ENCODE results near the gene RAB3C.

Gene RAB3C

GRCh38 chr5:58834242-58835225, 251.7 kb downstream of the RAB3C start:
- DNase-seq (ENCODE audit: low read depth) = no peak

- no peak for DNase-seq (ENCODE audit: low read depth)
Measured at GRCh38 chr5:58836351-58836750, 253.5 kb downstream of the RAB3C start.

GRCh38 chr5:58838729-58839128, 255.9 kb downstream of the RAB3C start:
- DNase-seq (ENCODE audit: low read depth) = no peak

- no peak for DNase-seq (ENCODE audit: low read depth)
Measured at GRCh38 chr5:58842852-58843251, 260.0 kb downstream of the RAB3C start.

GRCh38 chr5:58844395-58844794, 261.5 kb downstream of the RAB3C start:
- DNase-seq (ENCODE audit: low read depth) = no peak

DNA sequence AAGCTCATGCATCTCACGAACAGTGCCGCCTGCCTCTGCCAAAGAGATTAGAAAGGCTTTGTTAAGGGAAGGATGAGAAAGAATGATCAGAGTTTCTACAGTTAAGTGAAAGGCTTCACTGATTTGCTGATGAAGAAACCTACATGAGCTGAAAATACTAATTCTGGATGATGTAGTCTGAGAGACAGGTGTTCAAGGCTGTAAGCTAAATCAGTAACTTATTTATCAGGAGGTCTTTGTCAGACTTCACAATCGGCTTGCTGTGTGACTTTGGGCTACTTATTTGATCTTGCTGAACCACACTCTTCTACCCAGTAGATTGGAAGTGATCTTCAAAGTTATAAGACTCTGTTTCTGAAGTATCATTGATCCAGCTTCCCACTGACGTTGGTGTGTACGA, 264.2 kb downstream of the RAB3C start:
- no peak for DNase-seq (ENCODE audit: low read depth)

GRCh38 chr5:58849223-58849622, 266.3 kb downstream of the RAB3C start:
- DNase-seq (ENCODE audit: low read depth) = no peak

DNA sequence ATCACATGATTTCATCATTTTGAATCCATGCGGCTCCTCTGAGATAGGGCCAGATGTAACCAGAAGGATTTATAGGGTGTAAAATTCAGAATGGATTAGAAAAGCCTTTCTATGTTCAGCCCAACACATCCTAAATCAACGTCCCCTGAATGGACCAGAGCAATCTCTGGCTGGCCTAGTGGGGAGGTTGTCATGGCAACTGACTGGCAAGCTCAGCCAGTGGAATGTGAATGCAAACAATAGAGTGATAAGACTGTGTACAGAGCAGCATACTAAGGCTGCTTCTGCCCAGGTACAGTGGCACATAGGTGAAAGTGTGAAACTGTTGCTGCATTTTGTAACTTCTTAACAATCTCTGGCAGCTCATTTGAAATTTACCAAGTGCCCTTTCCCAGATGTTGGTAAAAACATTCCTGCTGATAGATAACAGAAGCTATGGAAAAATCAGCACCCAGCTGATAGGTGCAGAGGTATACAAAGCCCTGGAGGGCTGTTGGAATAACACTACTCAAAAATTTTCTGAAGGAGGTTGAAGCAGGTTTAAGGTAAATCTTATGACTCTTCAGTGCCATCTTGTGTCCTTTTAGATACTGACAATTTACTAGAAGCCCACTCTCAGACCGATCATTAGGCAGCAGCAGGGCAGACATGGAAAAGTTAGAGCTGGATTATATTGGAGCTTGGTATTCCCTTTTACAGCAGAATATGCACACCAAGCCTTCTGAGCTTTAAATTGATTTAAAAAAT, 267.2 kb downstream of the RAB3C start:
- DNase-seq (ENCODE audit: low read depth) = peak; percentile 30

- no peak for DNase-seq (ENCODE audit: low read depth)
Measured at GRCh38 chr5:58851153-58851552, 268.3 kb downstream of the RAB3C start.

DNA sequence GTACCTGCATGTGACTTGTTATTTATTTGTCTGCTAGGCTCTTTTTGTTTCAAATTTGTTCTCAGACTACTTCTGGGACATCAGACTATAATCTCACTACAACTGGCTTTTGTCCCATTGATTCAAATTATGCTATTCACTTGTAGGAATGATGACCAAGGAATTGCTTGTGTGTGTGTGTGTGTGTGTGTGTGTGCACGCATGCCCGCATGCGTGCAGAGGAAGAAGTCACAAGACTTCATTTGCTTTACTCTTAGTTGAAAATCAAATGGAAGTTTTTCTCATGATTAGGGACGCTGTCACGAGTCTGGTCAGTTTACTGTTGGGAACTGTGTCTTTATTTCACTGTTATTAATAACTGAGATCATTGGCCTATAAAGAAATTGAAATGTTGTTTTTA, 268.7 kb downstream of the RAB3C start:
- no peak for DNase-seq (ENCODE audit: low read depth)

- no peak for DNase-seq (ENCODE audit: low read depth)
Measured at GRCh38 chr5:58852566-58852965, 269.7 kb downstream of the RAB3C start.

GRCh38 chr5:58854441-58854840, 271.6 kb downstream of the RAB3C start:
- no peak for DNase-seq (ENCODE audit: low read depth)

DNA sequence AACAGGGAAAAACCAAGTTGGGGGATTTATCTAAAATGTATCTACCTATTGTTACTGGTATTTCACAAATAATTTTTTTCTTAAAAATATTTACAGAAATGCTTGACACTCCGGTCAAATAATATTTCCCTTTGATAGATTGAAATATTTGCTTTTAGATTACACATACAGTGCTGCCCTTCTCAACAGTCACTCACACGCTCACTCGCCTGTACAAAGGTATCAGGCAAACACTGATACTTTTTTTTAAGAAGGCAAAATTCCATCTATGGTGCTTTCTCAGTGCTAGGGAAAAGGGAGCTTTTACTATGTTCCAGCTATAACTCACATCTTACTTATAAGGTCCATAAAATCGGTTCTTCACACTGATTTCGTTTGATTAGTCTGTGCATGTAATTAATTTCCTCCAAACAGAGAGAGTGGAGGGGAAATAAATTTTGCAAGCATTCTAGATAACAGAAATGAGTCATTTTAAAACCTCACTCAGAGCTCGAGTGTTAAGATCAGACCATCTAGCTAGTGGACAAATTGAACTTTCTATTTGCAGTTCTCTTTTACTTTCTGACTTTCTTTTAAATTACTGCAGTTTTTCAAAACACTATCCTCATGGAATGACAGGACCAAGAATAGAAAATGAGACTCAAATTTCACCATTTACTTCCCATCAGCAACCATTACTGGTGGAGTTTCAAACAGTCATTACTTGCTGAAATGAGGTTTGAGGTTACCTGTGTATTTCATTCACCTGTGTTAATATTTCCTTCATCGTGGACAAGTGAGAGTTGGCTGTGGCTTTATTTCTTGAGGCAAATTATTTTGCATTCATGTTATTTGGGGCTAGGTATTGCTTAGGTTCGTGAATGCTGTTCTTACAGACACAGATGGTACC, 273.2 kb downstream of the RAB3C start:
- DNase-seq (ENCODE audit: low read depth) = no peak

- no peak for DNase-seq (ENCODE audit: low read depth)
Measured at GRCh38 chr5:58857609-58858008, 274.7 kb downstream of the RAB3C start.

GRCh38 chr5:58860680-58861079, 277.8 kb downstream of the RAB3C start:
- no peak for DNase-seq (ENCODE audit: low read depth)

DNA sequence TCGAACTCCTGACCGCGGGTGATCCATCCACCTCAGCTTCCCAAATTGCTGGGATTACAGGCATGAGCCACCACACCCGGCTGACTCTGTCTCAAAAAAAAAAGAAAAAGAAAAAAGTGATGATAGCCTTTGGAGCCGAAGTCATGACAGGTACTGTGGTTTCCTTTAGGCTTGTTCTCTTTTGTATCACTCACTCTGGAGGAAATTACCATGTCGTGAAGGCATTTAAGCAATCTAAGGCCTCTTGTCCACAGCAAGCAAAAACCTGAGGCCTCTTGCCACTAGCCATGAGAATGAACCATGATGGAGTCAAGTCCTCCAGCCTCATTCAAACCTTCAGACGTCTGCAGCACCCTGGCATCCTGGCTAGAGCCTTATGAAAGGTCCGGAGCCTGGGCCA, 286.1 kb downstream of the RAB3C start:
- no peak for DNase-seq (ENCODE audit: low read depth)

- DNase-seq (ENCODE audit: low read depth) = peak; percentile 39
Measured at GRCh38 chr5:58871648-58872242, 288.9 kb downstream of the RAB3C start.

- no peak for DNase-seq (ENCODE audit: low read depth)
Measured at GRCh38 chr5:58872670-58873273, 289.9 kb downstream of the RAB3C start.

- DNase-seq (ENCODE audit: low read depth) = no peak
Measured at GRCh38 chr5:58875599-58875998, 292.7 kb downstream of the RAB3C start.

- no peak for DNase-seq (ENCODE audit: low read depth)
Measured at GRCh38 chr5:58885260-58885659, 302.4 kb downstream of the RAB3C start.

All from EH (cell line).